Inferior parietal cortex (tissue), 1 donor: ENCODE measurements around the gene BCL2L12.

Source experiments
- DNase-seq: peaks from one replicate; pipeline ENCODE4 v3.0.0-alpha.2; 2016; ENCODE audit errors: extremely low spot score

BCL2L12 gene

GRCh38 chr19:49663224-49663623 is 2.5 kb upstream of the BCL2L12 start:
- no peak for DNase-seq

- DNase-seq, result peak; percentile 75
Observed at GRCh38 chr19:49664171-49665035, 1.3 kb upstream of the BCL2L12 start.

DNA sequence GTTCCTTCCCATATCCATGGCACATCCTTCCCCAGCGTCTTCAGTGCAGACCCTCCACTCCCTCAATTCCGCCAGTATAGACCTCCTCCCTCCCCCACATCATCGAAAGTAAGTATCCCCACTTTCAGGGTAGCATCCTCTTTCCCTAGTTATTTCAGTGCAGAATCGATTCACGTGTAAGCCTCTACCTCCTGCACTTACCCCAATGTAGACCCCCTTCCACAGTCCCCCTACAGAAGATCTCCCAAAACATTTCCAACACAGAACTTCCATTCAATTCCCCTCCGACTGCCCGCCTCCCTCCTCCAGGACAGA is 740 bp upstream of the BCL2L12 start:
- DNase-seq, result no peak

DNA sequence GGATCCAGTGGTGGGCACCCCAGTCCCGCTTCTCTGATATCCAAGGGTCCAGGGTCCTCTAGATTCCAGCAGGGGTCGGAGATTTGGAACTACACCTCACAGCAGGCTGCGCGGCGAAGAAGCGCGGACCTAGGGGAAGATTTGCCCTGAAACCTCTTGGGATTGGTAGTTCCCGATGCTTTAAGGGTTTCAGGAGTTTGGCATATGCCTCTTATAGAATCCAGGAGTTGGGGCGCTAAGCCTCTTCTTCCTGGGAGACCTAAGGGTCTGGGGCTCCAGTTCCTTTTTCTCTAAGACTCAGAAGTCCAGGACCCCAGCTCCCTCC is 349 bp downstream of the BCL2L12 start:
- DNase-seq, result no peak

GRCh38 chr19:49667473-49667872 is 1.7 kb downstream of the BCL2L12 start:
- DNase-seq, result no peak

DNA sequence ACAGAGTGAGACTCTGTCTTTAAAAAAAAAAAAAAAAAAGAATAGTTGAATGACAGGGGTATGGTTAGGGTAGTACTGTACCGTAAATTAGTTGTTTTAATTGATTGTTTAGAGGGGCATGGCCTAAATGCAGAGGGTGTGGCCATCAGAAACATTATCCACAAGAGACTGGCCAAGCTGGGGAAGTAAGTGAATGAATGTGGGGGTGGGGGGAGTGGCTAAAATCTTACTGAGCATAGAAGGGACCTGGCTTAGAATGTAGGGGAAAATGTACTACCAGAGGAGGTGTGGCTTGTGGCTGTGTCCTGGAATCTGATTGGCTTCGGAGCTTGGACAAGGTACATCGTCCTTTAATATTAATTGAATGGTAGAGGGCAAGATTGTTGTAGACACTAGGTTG is 3.8 kb downstream of the BCL2L12 start:
- DNase-seq, result no peak

DNA sequence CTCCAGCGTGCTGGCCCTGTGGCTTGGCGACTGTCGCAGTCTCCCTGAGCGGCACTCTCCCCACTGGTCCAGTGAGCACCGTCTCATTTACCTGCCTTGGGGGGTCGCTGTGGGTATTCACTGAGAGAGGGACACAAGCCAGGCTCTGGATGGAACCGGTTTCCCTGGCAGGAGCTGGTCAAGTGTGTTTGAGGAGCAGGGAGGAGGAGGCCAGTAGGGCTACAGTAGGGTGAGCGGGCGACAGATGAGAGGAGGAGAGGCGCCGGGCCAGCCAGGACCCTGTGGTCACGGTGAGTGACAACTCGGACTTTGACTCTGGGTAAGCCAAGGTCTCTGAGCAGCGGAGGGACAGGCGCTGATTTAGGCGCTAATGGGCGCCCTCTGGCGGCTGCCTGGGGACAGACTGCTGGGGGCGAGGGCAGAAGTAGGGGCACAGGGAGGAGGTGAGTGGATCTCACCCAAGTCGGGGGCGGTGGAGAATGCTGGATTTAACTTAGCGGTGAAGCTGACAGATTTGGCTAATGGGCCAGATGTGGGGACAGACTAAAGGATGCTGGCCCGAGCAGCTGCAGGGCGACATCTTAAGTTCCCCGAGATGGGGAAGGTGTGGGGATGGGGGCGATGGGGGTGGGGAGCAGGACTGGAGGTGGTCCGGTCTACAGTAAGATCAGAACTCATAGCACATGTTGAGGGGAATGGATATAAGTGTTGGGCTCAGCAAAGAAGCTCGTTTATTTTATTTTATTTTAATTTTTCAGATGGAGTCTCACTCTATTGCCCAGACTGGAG is 6.6 kb downstream of the BCL2L12 start:
- DNase-seq, result peak; percentile 75

GRCh38 chr19:49676136-49676783 is 10.5 kb downstream of the BCL2L12 start:
- DNase-seq, result no peak

DNA sequence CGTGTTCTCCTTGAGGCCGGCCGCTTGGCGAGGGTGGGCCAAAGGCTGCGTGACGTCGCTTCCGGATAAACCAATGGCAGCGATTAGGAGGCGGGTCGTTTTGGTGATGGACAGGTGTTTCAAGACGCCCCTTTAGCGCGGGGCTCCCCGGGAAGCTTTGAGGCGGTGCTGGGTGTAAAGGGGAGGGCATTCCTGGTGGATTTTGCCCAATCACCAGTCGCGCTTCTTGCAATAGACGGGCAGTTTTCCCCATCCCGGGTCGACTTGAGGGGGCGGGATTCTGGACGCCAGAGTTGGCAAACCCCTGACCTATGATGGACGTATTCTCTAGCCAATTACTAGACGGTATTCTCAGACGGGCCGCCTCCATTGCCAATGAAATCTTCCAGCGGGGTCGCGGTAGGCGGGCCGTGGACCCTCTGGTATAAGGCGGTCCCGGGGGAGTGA is 11.1 kb downstream of the BCL2L12 start:
- peak; percentile 100 for DNase-seq

GRCh38 chr19:49677231-49677900 is 11.6 kb downstream of the BCL2L12 start, which contains the start of gene PRMT1:
Gene PRMT1, plus strand, starts transcription at chr19:49677271. Its CDS starts 10 bp downstream, at chr19:49677281.
- no peak for DNase-seq

GRCh38 chr19:49677901-49678674 is 12.4 kb downstream of the BCL2L12 start:
- DNase-seq, result no peak

DNA sequence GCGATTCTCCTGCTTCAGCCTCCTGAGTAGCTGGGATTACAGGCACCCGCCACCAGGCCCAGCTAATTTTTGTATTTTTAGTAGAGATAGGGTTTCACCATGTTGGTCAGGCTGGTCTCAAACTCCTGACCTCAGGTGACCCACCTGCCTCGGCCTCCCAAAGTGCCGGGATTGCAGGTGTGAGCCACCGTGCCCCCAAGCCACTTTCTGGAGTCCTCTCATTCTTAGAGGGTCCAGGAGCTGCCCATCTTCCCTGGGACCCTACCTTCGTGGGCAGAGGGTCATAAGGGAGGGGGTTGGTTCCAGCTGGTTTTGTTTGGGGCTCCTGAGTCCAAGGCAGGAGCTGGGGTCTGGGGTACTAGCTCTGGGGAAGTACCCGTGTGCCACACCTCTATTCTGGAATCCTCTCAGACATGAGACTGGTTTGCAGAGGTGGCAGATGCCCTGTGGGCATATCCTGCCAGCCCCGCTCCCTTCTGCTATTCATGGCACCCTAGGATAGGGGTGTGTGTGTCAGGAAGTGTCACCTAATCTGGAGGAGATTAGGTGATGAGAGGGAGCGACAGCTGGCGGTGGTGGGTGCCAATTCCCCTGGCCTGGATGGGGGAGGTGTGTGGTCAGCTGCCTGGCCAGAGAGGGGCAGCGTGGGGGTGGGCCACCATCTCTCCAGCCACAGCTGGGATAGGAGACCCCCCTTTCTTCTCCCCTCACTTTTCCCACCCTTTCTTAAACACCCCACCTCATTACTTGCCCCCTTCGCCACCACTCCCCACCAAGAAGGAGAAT is 13.4 kb downstream of the BCL2L12 start:
- DNase-seq, result no peak

DNA sequence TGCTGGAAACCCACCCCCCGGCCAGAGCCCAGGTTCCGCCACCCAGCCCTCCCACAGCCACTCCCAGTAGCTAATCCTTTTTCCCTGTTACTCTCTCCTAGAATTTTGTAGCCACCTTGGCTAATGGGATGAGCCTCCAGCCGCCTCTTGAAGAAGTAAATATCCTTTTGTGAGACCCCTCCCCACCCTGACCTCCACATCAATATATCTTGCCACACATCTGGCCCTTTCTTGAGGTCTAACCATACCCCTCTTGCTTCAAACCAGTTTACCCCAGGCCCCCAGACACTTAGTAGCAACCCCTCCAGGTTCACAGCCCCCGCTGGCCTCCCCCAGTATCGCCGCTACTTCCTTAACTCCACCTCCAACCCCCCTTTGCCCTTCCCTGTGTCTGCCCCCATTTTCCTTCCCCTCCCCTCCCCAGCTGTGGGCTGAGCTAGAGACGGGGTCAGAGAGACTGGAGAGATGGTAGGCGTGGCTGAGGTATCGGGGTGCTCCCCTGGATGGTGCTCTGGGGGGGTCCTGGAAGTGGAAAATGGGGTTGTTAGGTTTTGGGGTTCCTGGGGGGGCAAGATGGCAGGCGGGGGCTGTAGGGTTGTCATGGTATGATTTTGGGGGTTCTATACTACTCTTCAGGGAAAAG is 14.2 kb downstream of the BCL2L12 start:
- no peak for DNase-seq

DNA sequence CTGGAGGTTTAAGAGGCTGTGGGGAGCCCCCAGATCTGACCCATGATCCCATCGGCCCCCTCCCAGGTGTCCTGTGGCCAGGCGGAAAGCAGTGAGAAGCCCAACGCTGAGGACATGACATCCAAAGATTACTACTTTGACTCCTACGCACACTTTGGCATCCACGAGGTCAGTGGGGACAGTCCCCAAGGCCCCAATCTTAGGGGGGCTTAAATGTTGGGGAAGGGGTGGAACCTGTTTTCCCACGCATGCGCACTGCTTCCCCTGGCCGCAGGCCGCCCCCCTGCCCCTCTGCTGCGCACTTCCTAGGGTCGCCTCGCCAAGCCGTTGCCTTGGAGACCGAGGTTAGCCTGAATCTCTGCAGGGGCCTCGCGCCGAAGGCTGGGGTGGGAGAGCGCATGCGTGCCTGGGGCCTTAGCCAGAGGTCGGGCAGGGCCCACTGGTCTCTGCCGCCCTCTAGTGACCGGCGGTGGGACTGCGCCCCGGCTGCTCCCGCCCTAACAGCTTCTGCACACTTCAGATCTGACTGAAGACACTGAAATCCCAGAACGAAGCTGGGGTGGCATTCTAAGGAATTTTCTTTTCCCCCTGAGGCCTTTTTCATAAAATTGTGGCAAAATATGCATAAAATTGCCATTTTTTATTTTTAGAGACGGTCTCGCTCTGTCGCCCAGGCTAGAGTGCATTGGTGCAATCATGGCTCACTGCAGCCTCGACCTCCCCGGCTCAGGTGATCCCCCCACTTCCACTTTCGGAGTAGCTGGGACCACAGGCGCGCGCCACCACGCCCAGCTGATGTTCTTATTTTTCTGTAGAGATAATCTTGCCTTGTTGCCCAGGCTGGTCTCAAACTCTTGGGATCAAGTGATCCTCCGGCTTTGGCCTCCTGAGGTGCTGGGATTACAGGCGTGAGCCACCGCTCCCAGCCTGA is 15.0 kb downstream of the BCL2L12 start:
- DNase-seq, result peak; percentile 87

- no peak for DNase-seq
Observed at GRCh38 chr19:49681830-49682229, 16.1 kb downstream of the BCL2L12 start.

DNA sequence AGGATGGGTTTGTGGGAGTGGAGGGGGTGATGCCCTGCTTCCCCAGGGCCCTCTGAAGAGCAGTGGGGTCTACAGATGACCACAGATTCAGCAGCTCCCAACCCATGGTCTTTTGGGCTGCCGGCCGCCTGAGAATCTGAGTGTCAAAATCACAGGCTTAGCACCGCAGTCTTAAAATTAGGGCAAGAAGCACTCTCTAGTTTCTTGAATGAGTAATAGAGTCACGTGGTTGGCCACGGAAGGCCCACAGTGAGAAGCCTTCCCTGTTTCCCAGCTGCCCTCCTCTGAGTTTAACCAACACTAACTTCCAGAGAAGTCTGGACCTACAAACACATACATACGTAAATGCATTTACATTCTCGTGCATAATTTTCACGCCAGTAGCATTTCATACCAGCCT is 16.5 kb downstream of the BCL2L12 start:
- no peak for DNase-seq

DNA sequence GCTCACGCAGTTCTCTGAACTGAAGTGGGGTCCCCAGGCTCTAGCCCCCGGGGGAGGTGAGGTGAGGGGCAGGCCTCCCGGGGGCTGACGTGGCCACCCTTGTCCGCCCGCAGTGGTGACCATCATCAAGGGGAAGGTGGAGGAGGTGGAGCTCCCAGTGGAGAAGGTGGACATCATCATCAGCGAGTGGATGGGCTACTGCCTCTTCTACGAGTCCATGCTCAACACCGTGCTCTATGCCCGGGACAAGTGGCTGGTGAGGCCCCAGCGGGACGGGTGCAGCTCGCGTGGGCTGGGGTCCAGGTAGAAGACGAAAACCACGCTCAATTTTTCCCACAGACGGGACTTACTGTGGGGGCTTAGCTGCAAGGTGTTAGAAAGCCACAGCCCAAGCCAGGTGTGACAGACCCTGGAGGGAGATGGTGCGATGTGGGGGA is 18.1 kb downstream of the BCL2L12 start:
- DNase-seq, result no peak

DNA sequence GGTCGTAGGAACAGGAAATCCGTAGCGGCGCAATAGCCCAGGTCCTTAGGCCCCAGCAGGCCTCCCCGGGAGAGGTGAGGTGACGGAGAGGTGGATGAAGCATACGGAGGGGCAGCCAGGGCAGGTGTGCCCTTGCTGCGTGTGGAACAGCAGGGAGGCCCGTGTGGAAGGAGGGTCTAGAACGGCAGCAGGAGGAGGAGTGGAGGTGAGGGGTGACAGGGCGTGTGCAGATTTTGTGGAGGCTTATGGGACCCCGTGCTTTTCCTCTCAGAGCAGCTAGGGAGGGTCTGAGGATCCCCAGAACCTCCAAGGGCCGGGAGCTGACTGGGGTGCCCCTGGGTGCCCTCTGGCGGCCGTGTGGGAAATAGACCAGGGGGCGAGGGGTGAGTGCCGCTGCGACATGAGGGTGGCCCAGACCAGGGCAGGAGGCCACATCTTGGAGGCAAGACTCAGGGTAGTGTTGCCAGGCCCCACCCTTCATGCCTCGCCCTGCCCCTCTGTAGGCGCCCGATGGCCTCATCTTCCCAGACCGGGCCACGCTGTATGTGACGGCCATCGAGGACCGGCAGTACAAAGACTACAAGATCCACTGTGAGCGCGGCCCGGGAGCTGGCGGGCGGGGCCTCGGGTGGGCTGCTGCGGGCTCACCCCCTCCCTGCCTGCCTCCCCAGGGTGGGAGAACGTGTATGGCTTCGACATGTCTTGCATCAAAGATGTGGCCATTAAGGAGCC is 18.7 kb downstream of the BCL2L12 start:
- no peak for DNase-seq
